Liver (tissue), 9 donors: ENCODE measurements around the gene COL8A1. TPM values are rescaled to one million over a fixed set of nuclear protein-coding genes. Genes with fewer than 3 reads are reported as not detected.

ENCODE experiments used
- DNase-seq: peaks from one replicate; pipeline ENCODE4 v3.0.0-alpha.2; 2017; ENCODE audit warnings: low spot score
- H3K27ac ChIP-seq, 2 donors: one replicate each; pipeline ENCODE4 v1.7.0; 2013; ENCODE audit warnings: inconsistent platforms in 2 of 2, low read length in 2 of 2, control low read depth in 1 of 2, low read depth in 1 of 2, mild to moderate bottlenecking in 1 of 2
- H3K27me3 ChIP-seq, 4 donors: one replicate each; pipeline versions ENCODE4 v1.6.1 to v1.7.0; 2013; ENCODE audit warnings: low read length in 3 of 4, inconsistent platforms in 1 of 4, mild to moderate bottlenecking in 1 of 4, moderate library complexity in 1 of 4; ENCODE audit not compliant: control insufficient read depth in 4 of 4, insufficient read depth in 4 of 4
- H3K36me3 ChIP-seq, 4 donors: one replicate each; pipeline versions ENCODE4 v1.6.1 to v1.7.0; 2013; ENCODE audit warnings: low read length in 3 of 4, mild to moderate bottlenecking in 3 of 4, low read depth in 1 of 4, moderate library complexity in 1 of 4; ENCODE audit not compliant: control insufficient read depth in 4 of 4, insufficient read depth in 3 of 4
- H3K4me1 ChIP-seq, 4 donors: one replicate each; pipeline versions ENCODE4 v1.6.1 to v1.7.0; 2013; ENCODE audit warnings: low read length in 3 of 4, mild to moderate bottlenecking in 3 of 4, moderate library complexity in 1 of 4; ENCODE audit not compliant: control insufficient read depth in 4 of 4, insufficient read depth in 4 of 4
- H3K4me3 ChIP-seq, 3 donors: one replicate each; pipeline versions ENCODE4 v1.6.1 to v1.7.0; 2013; ENCODE audit warnings: low read length in 3 of 3, control low read depth in 1 of 3, low read depth in 1 of 3, mild to moderate bottlenecking in 1 of 3
- H3K9ac ChIP-seq, 2 donors: one replicate each; pipeline ENCODE4 v1.7.0; 2013; ENCODE audit warnings: low read length in 2 of 2, mild to moderate bottlenecking in 2 of 2, moderate library complexity in 2 of 2, control low read depth in 1 of 2, low read depth in 1 of 2
- H3K9me3 ChIP-seq, 4 donors: one replicate each; pipeline versions ENCODE4 v1.6.1 to v1.7.0; 2013; ENCODE audit warnings: low read length in 3 of 4; ENCODE audit not compliant: control insufficient read depth in 4 of 4
- CTCF ChIP-seq: fragments of 150-350 bp; IDR thresholded peaks from 2 replicates; pipeline ENCODE4 v1.5.1; 2017; ENCODE audit warnings: improper control_type of control experiment, low read depth, low read length; ENCODE audit not compliant: missing input control
- EGR1 ChIP-seq, 2 donors: IDR thresholded peaks; 2 replicates each; pipeline ENCODE4 v1.6.1; 2016 to 2018; ENCODE audit warnings: antibody characterized with exemption in 2 of 2, low read depth in 2 of 2
- FOXA1 ChIP-seq: IDR thresholded peaks from 2 replicates; pipeline ENCODE4 v1.6.1; 2016; ENCODE audit warnings: antibody characterized with exemption
- GABPA ChIP-seq, 2 donors: IDR thresholded peaks in 1 of 2; conservative IDR thresholded peaks in 1 of 2; 2 replicates each; pipeline ENCODE4 v1.6.1; 2016; ENCODE audit warnings: antibody characterized with exemption in 2 of 2, mild to moderate bottlenecking in 1 of 2, moderate library complexity in 1 of 2
- HNF4A ChIP-seq, 2 donors: conservative IDR thresholded peaks; 2 replicates each; pipeline ENCODE4 v1.6.1; 2016; ENCODE audit warnings: antibody characterized with exemption in 2 of 2, mild to moderate bottlenecking in 2 of 2
- HNF4G ChIP-seq: IDR thresholded peaks from 2 replicates; pipeline ENCODE4 v1.6.1; 2016; ENCODE audit warnings: antibody characterized with exemption
- MAX ChIP-seq: IDR thresholded peaks from 2 replicates; pipeline ENCODE4 v1.6.1; 2016; ENCODE audit warnings: antibody characterized with exemption
- RXRA ChIP-seq, 2 donors: IDR thresholded peaks; 2 replicates each; pipeline ENCODE4 v1.6.1; 2017 to 2018; ENCODE audit warnings: antibody characterized with exemption in 2 of 2, mild to moderate bottlenecking in 1 of 2
- SP1 ChIP-seq: IDR thresholded peaks from 2 replicates; pipeline ENCODE4 v1.6.1; 2018; ENCODE audit warnings: antibody characterized with exemption, mild to moderate bottlenecking
- ZBTB33 ChIP-seq: IDR thresholded peaks from 2 replicates; pipeline ENCODE4 v1.6.1; 2016; ENCODE audit warnings: antibody characterized with exemption
- WGBS: extraction: QIAGEN DNeasy Blood & Tissue Kit; methylation state at CpG from one replicate; pipeline ENCODE4 v1.1.7; 2013; 5-methylcytosine and 5-hydroxymethylcytosine counted together
- polyA plus RNA-seq, 2 donors: library from polyadenylated mRNA; stranded (reverse) in 1 of 2; unstranded in 1 of 2; fragments of 200-250 nt in 1 of 2; fragments of >200 nt in 1 of 2; fragmentation: Nextera tagmentation in 1 of 2; extraction: Ambion mirVana in 1 of 2; gene quantifications; one replicate each; pipeline versions ENCODE4 v1.2.1 to v1.2.3, GENCODE V29; 2013 to 2015
- total RNA-seq, 2 donors: library from RNA; depleted of rRNA; stranded (reverse); fragments of >200 nt; gene quantifications; one replicate each; pipeline ENCODE4 v1.2.3, GENCODE V29; 2014
- TF ChIP-seq, protein P1 (sequence below): IDR thresholded peaks from 2 replicates; pipeline ENCODE4 v1.6.1; 2016; ENCODE audit warnings: antibody characterized with exemption
- TF ChIP-seq, protein P2 (sequence below): IDR thresholded peaks from 2 replicates; pipeline ENCODE4 v1.6.1; 2016; ENCODE audit warnings: antibody characterized with exemption, mild to moderate bottlenecking
- donor health status: healthy.
- donor health status: healthy.
- donor health status: healthy.
- donor health status: healthy.
- donor health status: healthy.

COL8A1 gene
- total and polyA plus RNA-seq, 4 donors = 0.14 to 2.2 (median 1.0) TPM

DNA sequence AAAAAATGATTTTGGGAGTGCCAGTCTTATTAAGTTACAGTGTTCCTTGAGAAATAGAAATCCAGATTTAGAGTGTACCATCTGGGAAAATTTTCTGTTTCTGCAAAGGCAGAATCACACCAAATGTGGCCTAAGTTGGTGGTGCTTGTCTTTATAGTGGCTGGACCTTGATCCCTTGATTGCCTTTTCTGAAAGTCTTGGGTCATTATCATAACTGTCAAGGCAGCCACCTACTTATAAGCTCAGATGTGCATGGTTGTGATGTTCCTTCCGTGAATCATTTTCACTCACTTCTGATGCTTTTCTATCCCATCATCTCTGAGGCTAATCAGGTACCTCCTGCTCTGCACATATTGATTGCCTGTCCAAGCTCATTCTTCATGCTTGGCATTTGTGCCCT, 199.3 kb downstream of the COL8A1 start:
- WGBS = 87% methylated on average over 1 of the region's 1 CpG
- no peak overlapping the region for H3K4me3 ChIP-seq
- H3K9me3 ChIP-seq = no peaks in the 10 kb centered on the region
- H3K27me3 ChIP-seq = no peaks in the 10 kb centered on the region
- H3K9ac ChIP-seq = peak overlapping the region in 1 of 2 donors; percentile 19
- H3K27ac ChIP-seq = no peak overlapping the region
- no peak for DNase-seq
- H3K36me3 ChIP-seq = peaks cover 0 to 2% (median 0%) of the 10 kb centered on the region in 4 donors
- H3K4me1 ChIP-seq = peaks cover 0 to 4% (median 0%) of the 10 kb centered on the region in 4 donors
- TF ChIP-seq FOXA1 (no peak), HNF4G (no peak), ZBTB33 (no peak), SP1 (no peak), CTCF (no peak), HNF4A (conservative IDR thresholded peaks at IDR 0.05) (no peak)

DNA sequence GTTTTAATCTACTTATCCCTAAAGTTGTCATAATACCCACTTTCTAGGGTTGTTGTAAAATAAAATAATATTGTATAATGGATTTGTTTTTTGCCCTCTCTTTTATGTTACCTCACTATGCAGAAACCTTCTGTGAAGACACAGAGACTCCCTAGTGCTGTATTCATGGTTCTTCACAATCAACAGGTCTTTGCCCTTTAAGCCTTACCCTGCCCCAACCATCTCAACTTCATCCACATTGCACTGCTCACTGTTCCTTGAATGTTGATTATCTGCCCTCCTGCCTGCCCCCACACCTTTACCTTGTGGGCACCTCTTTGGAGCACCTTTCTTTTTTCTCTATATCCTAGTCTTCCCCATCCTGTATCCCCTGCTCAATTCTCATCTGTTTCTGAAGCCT, 200.4 kb downstream of the COL8A1 start:
- no peak overlapping the region for H3K4me3 ChIP-seq
- H3K36me3 ChIP-seq = peaks cover 0 to 4% (median 0%) of the 10 kb centered on the region in 4 donors
- DNase-seq = no peak
- H3K9me3 ChIP-seq = no peaks in the 10 kb centered on the region
- TF ChIP-seq, protein P1, sequence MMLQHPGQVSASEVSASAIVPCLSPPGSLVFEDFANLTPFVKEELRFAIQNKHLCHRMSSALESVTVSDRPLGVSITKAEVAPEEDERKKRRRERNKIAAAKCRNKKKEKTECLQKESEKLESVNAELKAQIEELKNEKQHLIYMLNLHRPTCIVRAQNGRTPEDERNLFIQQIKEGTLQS = no peak
- TF ChIP-seq HNF4G (no peak), GABPA (IDR thresholded peaks at IDR 0.05 in 1 of 2, conservative IDR thresholded peaks at IDR 0.05 in 1 of 2) (no peak), MAX (no peak), EGR1 (IDR thresholded peaks at IDR 0.05; ENCODE audit: low read depth in 2 of 2) (no peak), RXRA (IDR thresholded peaks at IDR 0.05) (no peak), ZBTB33 (no peak)
- TF ChIP-seq, protein P2, sequence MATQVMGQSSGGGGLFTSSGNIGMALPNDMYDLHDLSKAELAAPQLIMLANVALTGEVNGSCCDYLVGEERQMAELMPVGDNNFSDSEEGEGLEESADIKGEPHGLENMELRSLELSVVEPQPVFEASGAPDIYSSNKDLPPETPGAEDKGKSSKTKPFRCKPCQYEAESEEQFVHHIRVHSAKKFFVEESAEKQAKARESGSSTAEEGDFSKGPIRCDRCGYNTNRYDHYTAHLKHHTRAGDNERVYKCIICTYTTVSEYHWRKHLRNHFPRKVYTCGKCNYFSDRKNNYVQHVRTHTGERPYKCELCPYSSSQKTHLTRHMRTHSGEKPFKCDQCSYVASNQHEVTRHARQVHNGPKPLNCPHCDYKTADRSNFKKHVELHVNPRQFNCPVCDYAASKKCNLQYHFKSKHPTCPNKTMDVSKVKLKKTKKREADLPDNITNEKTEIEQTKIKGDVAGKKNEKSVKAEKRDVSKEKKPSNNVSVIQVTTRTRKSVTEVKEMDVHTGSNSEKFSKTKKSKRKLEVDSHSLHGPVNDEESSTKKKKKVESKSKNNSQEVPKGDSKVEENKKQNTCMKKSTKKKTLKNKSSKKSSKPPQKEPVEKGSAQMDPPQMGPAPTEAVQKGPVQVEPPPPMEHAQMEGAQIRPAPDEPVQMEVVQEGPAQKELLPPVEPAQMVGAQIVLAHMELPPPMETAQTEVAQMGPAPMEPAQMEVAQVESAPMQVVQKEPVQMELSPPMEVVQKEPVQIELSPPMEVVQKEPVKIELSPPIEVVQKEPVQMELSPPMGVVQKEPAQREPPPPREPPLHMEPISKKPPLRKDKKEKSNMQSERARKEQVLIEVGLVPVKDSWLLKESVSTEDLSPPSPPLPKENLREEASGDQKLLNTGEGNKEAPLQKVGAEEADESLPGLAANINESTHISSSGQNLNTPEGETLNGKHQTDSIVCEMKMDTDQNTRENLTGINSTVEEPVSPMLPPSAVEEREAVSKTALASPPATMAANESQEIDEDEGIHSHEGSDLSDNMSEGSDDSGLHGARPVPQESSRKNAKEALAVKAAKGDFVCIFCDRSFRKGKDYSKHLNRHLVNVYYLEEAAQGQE = no peak
- no peak overlapping the region for H3K9ac ChIP-seq
- H3K27me3 ChIP-seq = no peaks in the 10 kb centered on the region
- H3K27ac ChIP-seq = no peak overlapping the region
- H3K4me1 ChIP-seq = peaks cover 0 to 3% (median 0%) of the 10 kb centered on the region in 4 donors
